ENCODE data around the gene IQSEC1. TPM values are rescaled to one million over a fixed set of nuclear protein-coding genes. Genes with fewer than 3 reads are reported as not detected.

The IQSEC1 gene
- total and polyA plus RNA-seq, 2 of the 8 experiments (the other 6 are each of a cell fraction or from before 2014, with no cell fraction given), result 6.8 to 28.8 TPM

DNA sequence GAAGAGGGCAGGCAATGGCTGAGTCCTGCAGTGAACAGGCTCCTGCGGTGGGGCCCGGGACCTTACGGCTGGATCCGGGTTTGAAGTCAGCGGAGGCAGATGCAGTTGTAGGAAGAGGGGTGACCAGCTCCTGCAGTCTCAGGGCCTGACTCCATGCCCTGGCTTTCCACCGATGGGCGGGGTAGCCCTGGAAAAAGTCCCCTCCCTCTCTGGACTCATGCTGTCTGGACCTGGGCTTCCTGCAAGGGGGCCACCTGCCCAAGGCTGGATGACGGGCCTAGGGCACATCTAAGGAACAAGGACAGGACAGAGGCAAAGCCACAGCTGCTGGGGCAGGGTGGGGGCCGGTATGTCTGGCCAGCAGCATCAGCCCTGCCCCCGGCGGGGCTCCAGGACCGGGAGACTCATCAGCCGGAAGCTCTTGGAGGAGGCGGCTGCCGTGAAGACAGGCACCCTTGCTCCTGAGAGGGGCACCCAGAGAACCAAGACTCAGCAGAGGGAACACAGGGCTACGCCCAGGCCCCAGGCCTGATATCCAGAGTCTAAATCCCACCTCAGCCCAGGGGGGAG, 12.8 kb downstream of the IQSEC1 start (continued):
- no peak for TF ChIP-seq TCF12 (IDR thresholded peaks at IDR 0.05; ENCODE audit: low read depth, low read length)
- TF ChIP-seq POLR2AphosphoS5 (IDR thresholded peaks at IDR 0.05; ENCODE audit: low read depth, low read length), result no peak
- TF ChIP-seq HDAC6 (IDR thresholded peaks at IDR 0.05; ENCODE audit: low read depth, low read length), result no peak
- no peak for TF ChIP-seq CEBPB (IDR thresholded peaks at IDR 0.05; ENCODE audit: low read depth, low read length)
